Measurements from ENCODE around the gene ZNF268.

DNA sequence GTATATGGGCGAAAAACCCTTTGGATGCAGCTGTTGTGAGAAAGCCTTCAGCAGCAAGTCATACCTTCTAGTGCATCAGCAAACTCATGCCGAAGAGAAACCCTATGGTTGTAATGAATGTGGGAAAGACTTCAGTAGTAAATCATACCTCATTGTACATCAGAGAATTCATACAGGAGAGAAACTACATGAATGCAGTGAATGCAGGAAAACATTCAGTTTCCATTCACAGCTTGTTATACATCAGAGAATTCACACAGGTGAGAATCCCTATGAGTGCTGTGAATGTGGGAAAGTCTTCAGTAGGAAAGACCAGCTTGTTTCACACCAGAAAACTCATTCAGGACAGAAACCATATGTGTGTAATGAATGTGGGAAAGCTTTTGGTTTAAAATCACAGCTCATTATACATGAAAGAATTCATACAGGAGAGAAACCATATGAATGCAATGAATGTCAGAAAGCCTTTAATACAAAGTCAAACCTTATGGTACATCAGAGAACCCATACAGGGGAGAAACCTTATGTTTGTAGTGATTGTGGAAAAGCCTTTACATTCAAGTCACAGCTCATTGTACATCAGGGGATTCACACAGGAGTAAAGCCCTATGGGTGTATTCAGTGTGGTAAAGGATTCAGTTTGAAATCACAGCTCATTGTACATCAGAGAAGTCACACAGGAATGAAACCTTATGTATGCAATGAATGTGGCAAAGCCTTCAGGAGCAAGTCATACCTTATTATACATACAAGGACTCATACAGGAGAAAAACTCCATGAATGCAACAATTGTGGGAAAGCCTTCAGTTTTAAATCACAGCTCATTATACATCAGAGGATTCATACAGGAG is 21.4 kb downstream of the ZNF268 start:
- TF ChIP-seq, protein P1, sequence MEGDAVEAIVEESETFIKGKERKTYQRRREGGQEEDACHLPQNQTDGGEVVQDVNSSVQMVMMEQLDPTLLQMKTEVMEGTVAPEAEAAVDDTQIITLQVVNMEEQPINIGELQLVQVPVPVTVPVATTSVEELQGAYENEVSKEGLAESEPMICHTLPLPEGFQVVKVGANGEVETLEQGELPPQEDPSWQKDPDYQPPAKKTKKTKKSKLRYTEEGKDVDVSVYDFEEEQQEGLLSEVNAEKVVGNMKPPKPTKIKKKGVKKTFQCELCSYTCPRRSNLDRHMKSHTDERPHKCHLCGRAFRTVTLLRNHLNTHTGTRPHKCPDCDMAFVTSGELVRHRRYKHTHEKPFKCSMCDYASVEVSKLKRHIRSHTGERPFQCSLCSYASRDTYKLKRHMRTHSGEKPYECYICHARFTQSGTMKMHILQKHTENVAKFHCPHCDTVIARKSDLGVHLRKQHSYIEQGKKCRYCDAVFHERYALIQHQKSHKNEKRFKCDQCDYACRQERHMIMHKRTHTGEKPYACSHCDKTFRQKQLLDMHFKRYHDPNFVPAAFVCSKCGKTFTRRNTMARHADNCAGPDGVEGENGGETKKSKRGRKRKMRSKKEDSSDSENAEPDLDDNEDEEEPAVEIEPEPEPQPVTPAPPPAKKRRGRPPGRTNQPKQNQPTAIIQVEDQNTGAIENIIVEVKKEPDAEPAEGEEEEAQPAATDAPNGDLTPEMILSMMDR (IDR thresholded peaks at IDR 0.05 in 2 of 3, conservative IDR thresholded peaks at IDR 0.05 in 1 of 3; ENCODE audit: borderline replicate concordance in 1 of 3, insufficient read depth in 1 of 3, low read depth in 2 of 3, low read length in 2 of 3) = no peak
- TF ChIP-seq POLR2AphosphoS5 (IDR thresholded peaks at IDR 0.05; ENCODE audit: low read depth, low read length) (no peak), POLR2A (IDR thresholded peaks at IDR 0.05; ENCODE audit: borderline replicate concordance, extremely low read depth, insufficient read depth, insufficient read length) (no peak), YY1 (IDR thresholded peaks at IDR 0.05; ENCODE audit: extremely low read depth, insufficient replicate concordance, low read depth, low read length) (no peak), RAD21 (IDR thresholded peaks at IDR 0.05; ENCODE audit: low read depth) (no peak), JUND (IDR thresholded peaks at IDR 0.05) (no peak), CEBPB (IDR thresholded peaks at IDR 0.05; ENCODE audit: low read depth) (no peak)

Data from HCT116 (cell line).